ENCODE data around the gene LRRC56.

DNA sequence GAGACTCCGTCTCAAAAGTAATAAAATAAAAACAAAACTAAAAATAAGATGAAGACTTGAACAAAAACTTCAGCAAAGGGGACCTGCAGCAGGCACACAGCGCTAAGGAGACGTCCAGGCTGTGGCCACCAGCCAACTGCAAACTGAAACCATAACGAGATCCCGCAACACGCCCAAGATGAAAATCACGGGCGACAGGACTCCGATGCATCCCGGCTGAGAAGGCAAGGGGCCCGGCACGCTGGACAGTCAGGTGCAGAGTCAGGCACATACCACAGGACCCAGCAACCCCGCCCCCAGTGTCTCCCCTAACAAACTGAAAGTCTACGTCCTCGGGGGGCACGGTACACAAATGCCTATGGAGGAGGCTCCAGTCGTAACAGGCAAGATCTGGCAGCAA is 11.1 kb upstream of the LRRC56 start:
- no peak for TF ChIP-seq SIN3A (IDR thresholded peaks at IDR 0.05; ENCODE audit: borderline replicate concordance, insufficient read depth, low read length)
- TF ChIP-seq POLR2AphosphoS5 (IDR thresholded peaks at IDR 0.05; ENCODE audit: low read depth, low read length) = no peak
- TF ChIP-seq, protein P1, sequence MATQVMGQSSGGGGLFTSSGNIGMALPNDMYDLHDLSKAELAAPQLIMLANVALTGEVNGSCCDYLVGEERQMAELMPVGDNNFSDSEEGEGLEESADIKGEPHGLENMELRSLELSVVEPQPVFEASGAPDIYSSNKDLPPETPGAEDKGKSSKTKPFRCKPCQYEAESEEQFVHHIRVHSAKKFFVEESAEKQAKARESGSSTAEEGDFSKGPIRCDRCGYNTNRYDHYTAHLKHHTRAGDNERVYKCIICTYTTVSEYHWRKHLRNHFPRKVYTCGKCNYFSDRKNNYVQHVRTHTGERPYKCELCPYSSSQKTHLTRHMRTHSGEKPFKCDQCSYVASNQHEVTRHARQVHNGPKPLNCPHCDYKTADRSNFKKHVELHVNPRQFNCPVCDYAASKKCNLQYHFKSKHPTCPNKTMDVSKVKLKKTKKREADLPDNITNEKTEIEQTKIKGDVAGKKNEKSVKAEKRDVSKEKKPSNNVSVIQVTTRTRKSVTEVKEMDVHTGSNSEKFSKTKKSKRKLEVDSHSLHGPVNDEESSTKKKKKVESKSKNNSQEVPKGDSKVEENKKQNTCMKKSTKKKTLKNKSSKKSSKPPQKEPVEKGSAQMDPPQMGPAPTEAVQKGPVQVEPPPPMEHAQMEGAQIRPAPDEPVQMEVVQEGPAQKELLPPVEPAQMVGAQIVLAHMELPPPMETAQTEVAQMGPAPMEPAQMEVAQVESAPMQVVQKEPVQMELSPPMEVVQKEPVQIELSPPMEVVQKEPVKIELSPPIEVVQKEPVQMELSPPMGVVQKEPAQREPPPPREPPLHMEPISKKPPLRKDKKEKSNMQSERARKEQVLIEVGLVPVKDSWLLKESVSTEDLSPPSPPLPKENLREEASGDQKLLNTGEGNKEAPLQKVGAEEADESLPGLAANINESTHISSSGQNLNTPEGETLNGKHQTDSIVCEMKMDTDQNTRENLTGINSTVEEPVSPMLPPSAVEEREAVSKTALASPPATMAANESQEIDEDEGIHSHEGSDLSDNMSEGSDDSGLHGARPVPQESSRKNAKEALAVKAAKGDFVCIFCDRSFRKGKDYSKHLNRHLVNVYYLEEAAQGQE (IDR thresholded peaks at IDR 0.05; ENCODE audit: insufficient read depth in 1 of 2, low read depth in 2 of 2, low read length in 2 of 2) = no peak
- TF ChIP-seq TAF1 (IDR thresholded peaks at IDR 0.05; ENCODE audit: borderline replicate concordance, insufficient read depth, low read length) = no peak
- no peak for TF ChIP-seq FOXP2 (optimal IDR thresholded peaks at IDR 0.05; ENCODE audit: borderline replicate concordance, extremely low read depth, extremely low read length, insufficient read depth)
